Colon (tissue), 2 donors: ENCODE results near the gene GATA3.
"Not testable (repeated sequence)": the region's sequence is repeated elsewhere in the genome, so short reads cannot be mapped to it uniquely, and the experiment has no call there.

Source experiments
- FAIRE-seq: peaks from 2 replicates; lab custom pipeline; 2012; peaks lifted over from hg19 to GRCh38; lab: Jason Lieb, UNC
- donor health status: control.
- donor health status: control.

Gene GATA3

GRCh38 chr10:8054494-8055407 is at the start of gene GATA3:
GATA3 (plus strand) TSS chr10:8054688; CDS start chr10:8055656, 968 bp downstream.
- FAIRE-seq, result no peak

- FAIRE-seq, result no peak
Observed at GRCh38 chr10:8006274-8006999, 48.1 kb upstream of the GATA3 start.

GRCh38 chr10:8009031-8009430 is 45.5 kb upstream of the GATA3 start:
- no peak for FAIRE-seq

GRCh38 chr10:8013006-8013405 is 41.5 kb upstream of the GATA3 start:
- no peak for FAIRE-seq

- no peak for FAIRE-seq
Observed at GRCh38 chr10:8013619-8014018, 40.9 kb upstream of the GATA3 start.

- no peak for FAIRE-seq
Observed at GRCh38 chr10:8014649-8015048, 39.8 kb upstream of the GATA3 start.

- FAIRE-seq, result no peak
Observed at GRCh38 chr10:8017277-8017676, 37.2 kb upstream of the GATA3 start.

- no peak for FAIRE-seq
Observed at GRCh38 chr10:8023321-8023720, 31.2 kb upstream of the GATA3 start.

- no peak for FAIRE-seq
Observed at GRCh38 chr10:8023851-8024250, 30.6 kb upstream of the GATA3 start.

GRCh38 chr10:8026349-8027259 is 27.9 kb upstream of the GATA3 start:
- no peak for FAIRE-seq

GRCh38 chr10:8031211-8031610 is 23.3 kb upstream of the GATA3 start:
- not testable (repeated sequence) for FAIRE-seq

GRCh38 chr10:8032558-8032957 is 21.9 kb upstream of the GATA3 start:
- FAIRE-seq, result no peak

- FAIRE-seq, result no peak
Observed at GRCh38 chr10:8033812-8034465, 20.5 kb upstream of the GATA3 start.

- no peak for FAIRE-seq
Observed at GRCh38 chr10:8034466-8035005, 20.0 kb upstream of the GATA3 start.

GRCh38 chr10:8035006-8035640 is 19.4 kb upstream of the GATA3 start:
- no peak for FAIRE-seq

GRCh38 chr10:8035641-8036470 is 18.6 kb upstream of the GATA3 start:
- FAIRE-seq, result no peak

- no peak for FAIRE-seq
Observed at GRCh38 chr10:8036506-8037198, 17.8 kb upstream of the GATA3 start.

GRCh38 chr10:8037199-8037801 is 17.2 kb upstream of the GATA3 start:
- no peak for FAIRE-seq
